ENCODE measurements around the gene PCDH15.

PCDH15 gene

DNA sequence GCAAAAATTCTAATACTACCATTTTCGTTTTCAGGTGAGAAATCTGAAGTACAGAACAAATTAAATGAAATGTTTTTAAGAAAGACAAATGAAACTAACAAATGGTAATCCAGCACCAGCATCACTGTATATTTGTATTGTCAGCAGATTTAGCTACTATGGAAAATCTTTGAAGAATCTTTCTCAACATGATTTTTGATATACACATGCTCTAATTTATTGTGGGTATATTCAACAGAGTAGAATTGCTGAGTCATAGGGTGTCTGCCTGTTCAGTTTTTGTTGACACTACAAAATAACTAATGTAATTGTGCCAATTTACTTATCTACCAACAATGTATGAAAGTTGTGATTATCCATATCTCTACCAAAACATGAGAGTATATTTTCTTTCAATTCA lies 437.6 kb downstream of the PCDH15 start:
- DNase-seq, result no peak

DNA sequence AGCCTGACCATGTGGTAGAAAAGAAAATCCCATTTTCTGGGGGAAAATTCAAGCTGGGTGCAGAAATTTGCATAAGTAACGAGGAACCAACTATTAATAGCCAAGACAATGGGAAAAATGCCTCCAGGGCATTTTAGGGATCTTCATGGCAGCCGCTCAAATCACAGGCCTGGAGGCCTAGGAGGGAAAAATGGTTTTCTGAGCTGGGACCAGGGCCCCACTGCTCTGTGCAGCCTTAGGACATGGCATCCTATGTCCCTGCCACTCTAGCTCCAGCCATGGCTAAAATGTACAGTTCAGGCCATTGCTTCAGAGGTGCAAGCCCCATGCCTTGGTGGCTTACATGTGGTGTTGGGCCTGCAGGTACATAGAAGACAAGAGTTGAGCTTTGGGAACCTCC lies 459.0 kb downstream of the PCDH15 start:
- no peak for DNase-seq

- DNase-seq, result no peak
Measured at GRCh38 chr10:54335296-54335695, 465.7 kb downstream of the PCDH15 start.

- no peak for DNase-seq
Measured at GRCh38 chr10:54319341-54319740, 481.7 kb downstream of the PCDH15 start.

DNA sequence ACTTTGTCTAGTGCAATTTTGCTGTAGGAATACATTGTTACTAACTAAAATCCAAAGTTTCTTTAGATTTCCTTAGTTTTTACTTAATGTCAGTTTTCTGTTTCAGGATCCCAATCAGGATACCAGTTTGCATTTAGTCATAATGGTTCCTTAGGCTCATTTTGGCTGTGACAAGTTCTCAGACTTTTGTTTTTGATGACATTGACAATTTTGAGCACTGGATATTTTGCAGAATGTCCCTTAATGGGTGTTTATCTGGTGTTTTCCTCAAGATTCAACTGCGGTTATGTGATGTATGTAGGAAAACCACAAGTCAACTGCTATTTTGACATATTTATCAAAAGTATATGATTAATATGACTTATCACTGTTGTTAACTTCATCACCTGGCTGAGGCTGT lies 482.6 kb downstream of the PCDH15 start:
- DNase-seq, result no peak

- DNase-seq, result no peak
Measured at GRCh38 chr10:54314430-54314829, 486.6 kb downstream of the PCDH15 start.

- DNase-seq, result no peak
Measured at GRCh38 chr10:54284526-54285193, 516.4 kb downstream of the PCDH15 start.

- DNase-seq, result no peak
Measured at GRCh38 chr10:54282012-54282411, 519.0 kb downstream of the PCDH15 start.

GRCh38 chr10:54266395-54266794 lies 534.6 kb downstream of the PCDH15 start:
- DNase-seq, result no peak

DNA sequence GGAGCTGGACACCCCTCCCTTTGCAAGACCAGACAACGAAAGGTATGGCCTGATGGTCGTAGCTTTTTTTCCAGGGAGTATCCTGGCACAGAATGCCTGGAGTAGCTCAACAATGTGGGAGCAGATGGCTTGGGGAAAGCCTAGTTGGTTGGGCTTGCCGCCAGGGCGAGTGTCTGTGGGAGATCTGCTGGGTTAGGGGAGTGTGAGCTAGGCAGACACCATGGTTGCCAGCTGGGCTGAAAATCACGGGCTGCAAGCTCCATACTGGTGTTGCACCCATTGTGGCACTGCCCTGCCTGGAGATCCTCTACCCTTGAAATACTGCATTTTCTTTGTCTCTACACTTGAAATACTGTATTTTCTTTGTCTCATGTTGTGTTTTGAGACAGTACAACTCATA lies 538.3 kb downstream of the PCDH15 start:
- DNase-seq, result no peak

- no peak for DNase-seq
Measured at GRCh38 chr10:54259104-54259503, 541.9 kb downstream of the PCDH15 start.

DNA sequence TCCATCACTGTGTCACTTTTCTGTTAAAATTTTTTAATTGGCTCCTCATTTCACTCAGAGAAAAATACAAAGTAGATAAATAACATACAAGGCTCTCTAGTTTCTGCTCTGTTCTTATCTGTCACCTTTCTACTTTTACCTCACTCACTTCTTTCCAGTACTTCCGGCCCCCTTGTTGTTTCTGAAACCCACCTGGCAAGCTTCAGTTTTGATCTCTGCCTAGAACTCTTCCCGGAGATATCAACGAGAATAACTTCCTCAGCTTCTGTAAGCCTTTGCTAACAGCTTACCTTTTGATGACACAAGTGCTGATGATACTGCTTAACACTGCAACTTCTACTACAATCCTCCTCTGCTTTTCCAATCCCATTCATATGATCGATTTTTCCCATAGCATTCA lies 566.2 kb downstream of the PCDH15 start:
- DNase-seq, result no peak

DNA sequence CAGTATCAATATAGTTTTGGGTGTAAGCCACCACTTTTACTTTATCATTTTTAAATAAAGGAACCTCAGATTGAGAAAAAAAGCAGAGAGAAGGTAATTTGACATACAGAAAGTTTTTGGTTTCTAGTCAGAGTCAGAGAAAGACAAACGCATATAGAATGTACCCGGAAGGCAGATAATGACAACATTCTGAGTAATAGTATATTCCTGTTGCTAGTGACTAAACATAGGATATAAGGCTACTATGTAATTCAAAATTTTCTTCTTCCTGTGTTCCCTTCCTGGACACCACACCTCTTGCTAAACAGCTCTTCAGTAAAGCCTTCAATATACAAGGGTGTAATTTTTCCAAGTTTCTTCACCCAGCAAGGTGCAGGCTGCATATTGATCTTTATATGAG lies 597.6 kb downstream of the PCDH15 start:
- DNase-seq, result no peak

GRCh38 chr10:54198051-54198450 lies 603.0 kb downstream of the PCDH15 start:
- DNase-seq, result no peak

GRCh38 chr10:54194806-54195205 lies 606.2 kb downstream of the PCDH15 start:
- DNase-seq, result no peak

- no peak for DNase-seq
Measured at GRCh38 chr10:54159924-54160323, 641.1 kb downstream of the PCDH15 start.

DNA sequence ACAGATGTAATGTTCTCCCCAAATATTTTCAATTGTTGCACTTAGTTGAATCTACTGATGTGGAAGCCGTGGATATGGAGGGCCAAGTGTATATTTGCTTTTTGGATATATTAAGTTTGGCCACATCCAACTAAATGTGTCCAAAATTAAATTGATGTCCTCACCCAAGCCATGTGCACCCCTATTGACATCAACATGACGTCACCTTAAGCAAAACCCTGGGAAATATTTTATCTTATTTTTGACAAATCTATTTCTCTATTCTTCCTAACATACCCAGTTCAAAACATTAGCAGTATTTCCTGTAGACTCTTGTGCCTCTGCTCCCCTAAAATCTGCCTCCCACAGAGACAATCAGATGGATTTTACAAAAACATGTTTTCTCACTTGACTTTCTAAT lies 652.5 kb downstream of the PCDH15 start:
- DNase-seq, result no peak

DNA sequence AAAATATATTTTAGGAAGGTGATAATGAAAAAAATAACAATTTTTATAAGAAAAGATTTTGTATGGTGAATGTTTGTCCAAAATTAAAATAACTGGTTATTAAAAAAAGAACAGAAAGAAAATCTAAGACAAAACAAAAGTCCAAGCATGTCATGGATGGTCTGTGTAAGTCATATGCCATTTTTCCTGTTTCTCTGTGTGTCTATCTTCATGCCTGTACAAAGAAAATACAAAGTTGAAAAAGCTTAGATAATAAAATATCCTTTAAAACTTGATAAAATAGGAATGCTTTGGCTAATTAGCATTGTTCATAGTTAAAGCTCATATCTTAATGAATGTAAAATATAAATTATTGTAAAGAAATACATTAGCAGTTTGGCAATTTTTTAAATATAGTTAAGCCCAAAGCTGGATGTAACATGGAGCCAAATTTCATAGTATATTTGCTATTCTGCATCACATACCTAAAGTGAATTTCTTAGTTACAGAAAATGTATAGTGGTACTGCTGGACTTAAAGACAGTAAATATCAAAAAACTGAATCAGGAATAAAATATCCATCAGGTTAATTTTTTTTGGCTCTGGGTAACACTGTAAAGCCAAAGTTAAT lies 661.1 kb downstream of the PCDH15 start:
- DNase-seq, result no peak

- DNase-seq, result no peak
Measured at GRCh38 chr10:54137396-54137795, 663.6 kb downstream of the PCDH15 start.

DNA sequence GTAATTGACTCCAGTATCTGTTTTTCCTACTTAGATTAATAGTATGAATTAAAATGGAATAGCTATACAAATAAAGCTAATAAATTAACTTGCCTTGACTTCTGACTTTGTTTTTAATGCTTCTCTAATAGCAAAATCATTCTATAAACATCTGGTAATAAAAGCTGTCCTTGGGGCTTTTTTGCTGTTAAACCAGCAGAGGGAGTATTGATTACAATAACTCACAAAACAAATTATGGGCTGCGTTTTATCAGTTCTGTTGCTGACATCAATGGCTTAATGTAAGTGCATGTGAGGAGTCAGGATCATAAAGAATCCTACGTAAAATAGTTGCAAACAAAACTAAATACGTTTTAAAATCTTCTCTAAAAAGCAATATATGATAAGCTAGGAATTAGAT lies 667.8 kb downstream of the PCDH15 start:
- no peak for DNase-seq

GRCh38 chr10:54131833-54132232 lies 669.2 kb downstream of the PCDH15 start:
- no peak for DNase-seq

DNA sequence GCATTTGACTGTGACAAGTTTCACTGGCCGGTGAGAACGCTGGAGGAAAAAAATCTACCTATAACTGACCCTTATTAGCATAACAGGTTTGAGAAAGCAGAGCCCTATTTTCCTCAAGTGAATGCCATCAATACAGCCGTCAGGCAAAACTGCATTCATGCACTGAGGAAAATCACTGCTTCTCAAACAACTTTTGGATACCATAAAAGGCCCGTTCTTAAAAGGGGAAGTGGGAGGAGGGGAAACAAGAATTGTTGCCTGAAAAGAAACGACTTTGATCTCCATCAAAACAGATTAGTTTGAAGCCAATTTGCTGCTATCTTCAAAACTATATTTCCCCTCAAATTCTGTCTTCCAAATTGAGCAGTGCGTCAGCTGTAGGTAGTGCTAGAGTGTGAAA lies 670.6 kb downstream of the PCDH15 start:
- DNase-seq, result no peak

DNA sequence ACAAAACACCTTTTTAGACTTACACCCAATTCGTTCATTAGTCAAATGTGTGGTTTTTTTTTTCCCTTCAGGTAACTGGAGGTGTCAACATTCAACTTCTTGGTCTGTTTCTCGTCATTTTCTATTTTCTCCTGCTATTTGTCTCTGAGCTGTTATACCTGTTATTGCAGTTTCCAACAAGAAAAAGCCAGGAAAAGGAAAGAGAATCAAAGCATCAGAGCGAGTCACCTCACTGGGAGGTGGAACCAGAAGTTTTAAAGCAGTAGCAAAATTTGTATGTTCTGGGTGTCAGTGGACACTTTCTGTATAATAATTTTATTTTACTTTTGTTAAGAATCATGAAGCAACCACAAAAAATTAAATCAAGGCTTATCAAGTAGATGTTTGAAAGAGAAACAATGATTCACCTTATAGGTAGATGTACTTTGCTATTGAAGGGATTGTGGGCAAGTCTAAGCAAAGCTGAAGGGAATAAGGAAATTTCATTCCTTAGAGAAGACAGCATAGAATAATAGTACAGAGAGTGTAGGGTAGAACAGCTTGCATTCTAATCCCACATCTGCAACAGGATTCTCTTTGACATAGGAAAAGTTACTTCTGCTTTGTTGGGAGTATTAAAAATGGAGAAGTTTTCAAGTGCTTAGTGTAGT lies 675.8 kb downstream of the PCDH15 start:
- no peak for DNase-seq

GRCh38 chr10:54124209-54124885 lies 676.7 kb downstream of the PCDH15 start:
- DNase-seq, result no peak

Measured in activated CD8-positive, alpha-beta memory T cell treated with anti-CD3 and anti-CD28 coated beads for 24 hours (primary cell).